ENCODE results near the gene SLC4A1AP. TPM values are rescaled to one million over a fixed set of nuclear protein-coding genes. Genes with fewer than 3 reads are reported as not detected.

SLC4A1AP gene
- total and polyA plus RNA-seq, 10 of the 15 experiments (the other 5 are each of a cell fraction or from before 2014, with no cell fraction given), result 6.5 to 30.1 (median 21.5) TPM

- TF ChIP-seq CTCF (IDR thresholded peaks at IDR 0.05 in 2 of 3, conservative IDR thresholded peaks at IDR 0.05 in 1 of 3; ENCODE audit: control insufficient read depth in 2 of 3, extremely low read depth in 1 of 3, insufficient read depth in 1 of 3, low read depth in 3 of 3, low read length in 3 of 3), result peak; percentile 83 to 93 (median 87)
- no peak for TF ChIP-seq CREM (IDR thresholded peaks at IDR 0.05; ENCODE audit: low read depth)
- TF ChIP-seq LARP7 (IDR thresholded peaks at IDR 0.05), result no peak
- no peak for TF ChIP-seq ZNF217 (IDR thresholded peaks at IDR 0.05)
- peak; percentile 36; the same call in 1 of the 2 replicates for TF ChIP-seq FOXM1 (IDR thresholded peaks at IDR 0.05; ENCODE audit: low read depth, low read length)
- no peak for TF ChIP-seq ASH2L (IDR thresholded peaks at IDR 0.05; ENCODE audit: borderline replicate concordance, low read depth)
- TF ChIP-seq HDAC6 (IDR thresholded peaks at IDR 0.05; ENCODE audit: unreplicated experiment), result no peak
- TF ChIP-seq TARDBP (IDR thresholded peaks at IDR 0.05; ENCODE audit: borderline replicate concordance), result no peak
- no peak for TF ChIP-seq MXI1 (IDR thresholded peaks at IDR 0.05; ENCODE audit: low read depth, low read length)
- no peak for TF ChIP-seq SPI1 (IDR thresholded peaks at IDR 0.05; ENCODE audit: borderline replicate concordance, insufficient read depth, low read depth, low read length)
- peak; percentile 31; the same call in 1 of the 3 replicates for TF ChIP-seq POU2F2 (IDR thresholded peaks at IDR 0.05; ENCODE audit: borderline replicate concordance, low read depth, low read length)
- no peak for TF ChIP-seq ZNF592 (IDR thresholded peaks at IDR 0.05)
- TF ChIP-seq YY1 (IDR thresholded peaks at IDR 0.05; ENCODE audit: low read depth, low read length), result 0 out of 2 replicates have a peak, but pooled peaks have one; percentile 42
- no peak for TF ChIP-seq ZBTB4 (CRISPR knock-in tag; IDR thresholded peaks at IDR 0.05)
- no peak for TF ChIP-seq TCF12 (IDR thresholded peaks at IDR 0.05; ENCODE audit: low read depth, low read length)
- TF ChIP-seq CBX3 (IDR thresholded peaks at IDR 0.05; ENCODE audit: borderline replicate concordance, low read depth), result no peak
- TF ChIP-seq NFYA (IDR thresholded peaks at IDR 0.05; ENCODE audit: borderline replicate concordance, low read depth, low read length), result no peak
- TF ChIP-seq USF1 (IDR thresholded peaks at IDR 0.05; ENCODE audit: borderline replicate concordance, extremely low read length, insufficient read depth, low read depth, low read length), result no peak
- no peak for TF ChIP-seq GABPA (IDR thresholded peaks at IDR 0.05; ENCODE audit: low read depth)
- TF ChIP-seq NFXL1 (IDR thresholded peaks at IDR 0.05; ENCODE audit: borderline replicate concordance), result no peak
These were observed 40.1 kb downstream of the SLC4A1AP start (continued) for GRCh38 chr2:27703638-27704341.
